ENCODE results near the gene IRS1. TPM values are rescaled to one million over a fixed set of nuclear protein-coding genes. Genes with fewer than 3 reads are reported as not detected.

Gene IRS1
- total RNA-seq, 1 experiment from 2014 or later: 15.0 TPM

GRCh38 chr2:226743915-226744314 is 55.7 kb downstream of the IRS1 start:
- no peak overlapping the region for H3K4ac ChIP-seq (ENCODE audit: low read depth, low read length)
- no peak overlapping the region for H2AK5ac ChIP-seq (ENCODE audit: insufficient read length, low read length)
- Mint-ChIP-seq H3K4me1 (peaks cover 22 to 25% of the 10 kb centered on the region in 2 experiments), H3K27ac (no peak overlapping the region), H3K36me3 (ENCODE audit: insufficient read depth in 1 of 3, low read depth in 3 of 3) (peaks cover 8 to 15% (median 14%) of the 10 kb centered on the region in 3 experiments), H3K4me3 (no peak overlapping the region), H3K9me3 (0 out of 5 replicates have a peak, but pooled peaks cover 0 to 3% of the 10 kb centered on the region in 2 experiments), H3K27me3 (ENCODE audit: low read depth) (no peaks in the 10 kb centered on the region)
- no peak for DNase-seq
- H3K14ac ChIP-seq (ENCODE audit: insufficient read depth, low read length): no peak overlapping the region
- peak overlapping the region; percentile 13 for H3K9ac ChIP-seq (ENCODE audit: extremely low read depth, insufficient read length, low read length)
- H3K27ac ChIP-seq (ENCODE audit: insufficient read length, low read depth, low read length): no peak overlapping the region
- no peak overlapping the region for H2BK5ac ChIP-seq (ENCODE audit: insufficient read length, low read length)
- no peak overlapping the region for H3T11ph ChIP-seq (ENCODE audit: low read length)
- H4K20me1 ChIP-seq (ENCODE audit: control insufficient read depth, insufficient read depth, insufficient read length): no peaks in the 10 kb centered on the region
- no peak overlapping the region for H2BK120ac ChIP-seq (ENCODE audit: low read depth, low read length, poor library complexity, severe bottlenecking)
- H2AFZ ChIP-seq (ENCODE audit: low read length): no peak overlapping the region
- WGBS (ENCODE audit: extremely low coverage, insufficient read length, low lambda C conversion rate): no CpG with 5 or more reads among the region's 4 CpGs
- H3K23ac ChIP-seq (ENCODE audit: insufficient read length, low read depth, low read length): no peak overlapping the region
- H4K8ac ChIP-seq (replicated peaks; ENCODE audit: insufficient read length, low read depth, low read length): no peak overlapping the region
- H3K27me3 ChIP-seq (ENCODE audit: insufficient read depth, low read length): no peaks in the 10 kb centered on the region
- H3K18ac ChIP-seq (ENCODE audit: insufficient read length, low read depth, low read length): no peak overlapping the region
- no peak overlapping the region for H3K56ac ChIP-seq (ENCODE audit: insufficient read length, low read depth, low read length)
- H3K9me3 ChIP-seq (ENCODE audit: control insufficient read depth, low read depth, low read length): no peaks in the 10 kb centered on the region
- no peak overlapping the region for H2BK20ac ChIP-seq (ENCODE audit: low read depth, low read length, poor library complexity, severe bottlenecking)
- H3K79me1 ChIP-seq (ENCODE audit: insufficient read depth, low read depth, low read length, poor library complexity, severe bottlenecking): no peaks in the 10 kb centered on the region
- TF ChIP-seq CTCF (conservative IDR thresholded peaks at IDR 0.05): no peak
- H3K4me1 ChIP-seq (ENCODE audit: insufficient read depth, low read length): peaks cover 11% of the 10 kb centered on the region
- no peaks in the 10 kb centered on the region for H3K79me2 ChIP-seq (ENCODE audit: insufficient read depth, low read length)
- H2BK15ac ChIP-seq (ENCODE audit: low read depth, low read length): no peak overlapping the region
- H4K5ac ChIP-seq (ENCODE audit: insufficient read length, low read depth, low read length): no peak overlapping the region
- H3K4me2 ChIP-seq (ENCODE audit: insufficient read depth, insufficient read length, low read length): no peak overlapping the region
- no peak overlapping the region for H4K91ac ChIP-seq (ENCODE audit: insufficient read length, low read depth, low read length)
- no peaks in the 10 kb centered on the region for H3K23me2 ChIP-seq (ENCODE audit: insufficient read length, low read depth, low read length, poor library complexity, severe bottlenecking)
- H2BK12ac ChIP-seq (ENCODE audit: insufficient read length, low read depth, low read length): no peak overlapping the region

Measured in H9 (cell line).